Activated CD8-positive, alpha-beta memory T cell treated with anti-CD3 and anti-CD28 coated beads for 48 hours (primary cell): ENCODE results near the gene DPP10.
"Not testable (repeated sequence)": the region's sequence is repeated elsewhere in the genome, so short reads cannot be mapped to it uniquely, and the experiment has no call there.

Source experiments
- DNase-seq, 3 experiments: peaks; one replicate each; pipeline ENCODE4 v3.0.0-alpha.2; 2020; ENCODE audit warnings: low read depth in 2 of 3, low spot score in 2 of 3

The DPP10 gene

DNA sequence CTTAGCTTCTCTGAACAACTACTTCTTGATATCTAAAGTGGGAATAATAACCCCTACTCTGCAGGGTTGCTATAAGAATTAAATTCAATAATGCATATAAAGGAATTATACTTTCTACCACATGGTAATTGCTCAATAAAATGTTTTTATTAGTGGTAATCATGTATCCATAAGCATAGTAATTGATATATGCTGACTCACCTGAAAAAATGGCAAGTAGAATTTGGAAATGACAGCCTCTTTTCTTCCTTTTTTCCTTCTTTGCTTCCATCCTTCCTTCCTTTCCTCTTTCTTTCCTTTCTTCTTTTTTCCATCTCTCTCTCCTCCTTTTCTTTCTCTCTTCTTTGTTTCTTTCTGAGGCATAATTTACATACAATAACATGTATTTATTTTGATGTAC lies 65.3 kb downstream of the DPP10 start:
- no peak for DNase-seq

DNA sequence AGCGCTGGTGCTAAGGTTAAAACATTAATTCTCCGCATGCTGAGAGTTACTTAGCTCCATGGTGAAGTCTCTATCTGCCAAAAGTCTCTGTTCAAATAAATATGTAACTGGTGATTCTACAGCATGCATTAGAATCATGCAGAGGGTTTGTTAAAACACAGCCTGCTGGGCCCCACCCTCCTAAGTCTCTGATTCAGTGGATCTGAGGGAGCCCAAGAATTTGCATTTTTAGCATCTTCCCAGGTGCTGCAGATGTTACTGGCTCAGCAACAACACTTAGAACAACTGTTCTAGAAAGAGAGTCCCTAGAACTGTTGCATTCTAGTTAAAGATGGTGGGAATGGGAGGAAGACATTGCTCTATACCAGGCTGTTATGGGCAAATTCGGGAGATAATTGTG lies 73.4 kb downstream of the DPP10 start:
- DNase-seq, result no peak

DNA sequence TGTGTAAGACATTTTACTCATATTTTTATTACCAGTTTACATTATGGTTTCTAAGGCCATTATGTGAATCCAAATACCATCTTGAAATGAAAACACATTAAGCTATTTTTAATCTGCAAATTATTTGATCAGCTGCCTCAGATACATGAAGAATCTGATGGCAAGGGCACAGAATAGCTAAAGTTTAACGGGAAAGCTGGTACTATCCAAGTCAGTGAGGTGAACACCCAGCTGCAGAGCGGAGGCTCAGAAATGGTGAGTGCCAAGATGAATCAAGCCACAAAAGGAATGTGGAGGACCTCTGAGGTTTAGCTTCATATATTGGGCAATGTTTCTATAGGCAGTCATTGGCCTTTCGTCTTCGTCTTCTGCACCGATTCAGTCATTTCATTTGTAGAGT lies 75.1 kb downstream of the DPP10 start:
- no peak for DNase-seq

DNA sequence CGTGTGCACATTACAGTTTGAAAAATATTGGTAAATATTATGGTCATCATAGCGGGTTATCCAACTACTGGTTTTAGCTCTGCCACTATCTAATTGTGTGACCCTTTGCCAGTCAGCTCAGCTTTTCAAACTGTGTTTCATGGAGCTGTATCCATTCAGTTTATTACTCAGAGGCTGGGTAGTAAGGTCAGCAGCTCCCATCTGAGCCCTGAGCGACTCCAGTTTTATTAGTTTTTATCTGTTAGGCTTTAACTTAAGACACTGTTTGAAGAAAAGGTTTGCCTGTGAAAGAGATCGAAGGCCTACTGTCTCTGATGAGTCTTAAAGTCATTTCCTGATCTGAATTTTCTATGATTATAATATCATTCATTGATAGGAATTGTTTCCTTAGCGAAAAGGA lies 76.3 kb downstream of the DPP10 start:
- no peak for DNase-seq

DNA sequence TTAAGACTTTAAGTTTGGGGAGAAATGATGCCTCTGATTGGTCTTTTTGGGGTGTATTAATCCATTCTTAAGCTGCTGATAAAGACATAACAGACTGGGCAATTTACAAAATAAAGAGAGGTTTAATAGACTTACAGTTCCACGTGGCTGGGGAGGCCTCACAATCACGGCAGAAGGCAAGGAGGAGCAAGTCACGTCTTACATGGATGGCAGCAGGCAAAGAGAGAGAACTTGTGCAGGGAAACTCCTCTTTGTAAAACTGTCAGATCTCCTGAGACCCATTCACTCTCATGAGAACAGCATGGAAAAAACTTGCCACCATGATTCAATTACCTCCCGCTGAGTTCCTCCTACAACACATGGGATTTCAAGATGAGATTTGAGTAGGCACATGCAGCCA lies 80.2 kb downstream of the DPP10 start:
- DNase-seq, result not testable (repeated sequence)

DNA sequence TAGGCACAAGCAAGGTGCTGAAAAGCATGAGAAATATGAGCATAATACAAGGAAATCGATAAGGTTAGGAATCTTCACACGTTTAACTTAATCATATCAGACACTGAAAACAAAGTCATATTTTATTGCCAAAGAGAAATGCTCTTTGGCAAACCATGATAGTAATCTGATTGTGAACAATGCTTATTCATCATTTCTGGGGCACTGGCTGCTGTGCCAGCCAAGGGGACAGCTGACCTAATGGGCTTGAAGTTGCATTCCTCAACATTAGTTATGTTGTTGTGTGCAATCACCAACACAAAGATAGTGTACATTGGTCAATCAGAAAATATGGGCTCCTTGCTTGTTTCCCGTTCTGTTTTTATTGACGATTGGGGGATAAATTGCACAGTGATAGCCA lies 83.5 kb downstream of the DPP10 start:
- no peak for DNase-seq

DNA sequence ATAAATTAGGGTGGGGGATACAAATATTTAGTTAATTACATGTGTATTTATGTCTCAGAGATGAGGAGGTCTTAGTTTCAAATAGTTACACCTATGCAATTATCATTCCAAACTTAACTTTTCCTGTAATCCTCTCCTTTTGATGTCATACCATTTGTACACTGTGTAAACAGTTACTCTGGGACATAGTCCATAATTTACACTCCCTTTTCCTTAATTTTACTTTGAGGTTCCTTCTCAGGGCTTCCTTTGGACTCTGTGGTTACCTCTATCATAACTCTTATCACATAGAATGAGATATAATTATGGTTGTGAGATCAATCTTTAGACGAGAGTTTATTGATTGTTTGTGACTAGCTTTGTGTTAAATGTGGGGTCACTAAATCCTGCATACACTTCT lies 84.4 kb downstream of the DPP10 start:
- DNase-seq, result no peak

DNA sequence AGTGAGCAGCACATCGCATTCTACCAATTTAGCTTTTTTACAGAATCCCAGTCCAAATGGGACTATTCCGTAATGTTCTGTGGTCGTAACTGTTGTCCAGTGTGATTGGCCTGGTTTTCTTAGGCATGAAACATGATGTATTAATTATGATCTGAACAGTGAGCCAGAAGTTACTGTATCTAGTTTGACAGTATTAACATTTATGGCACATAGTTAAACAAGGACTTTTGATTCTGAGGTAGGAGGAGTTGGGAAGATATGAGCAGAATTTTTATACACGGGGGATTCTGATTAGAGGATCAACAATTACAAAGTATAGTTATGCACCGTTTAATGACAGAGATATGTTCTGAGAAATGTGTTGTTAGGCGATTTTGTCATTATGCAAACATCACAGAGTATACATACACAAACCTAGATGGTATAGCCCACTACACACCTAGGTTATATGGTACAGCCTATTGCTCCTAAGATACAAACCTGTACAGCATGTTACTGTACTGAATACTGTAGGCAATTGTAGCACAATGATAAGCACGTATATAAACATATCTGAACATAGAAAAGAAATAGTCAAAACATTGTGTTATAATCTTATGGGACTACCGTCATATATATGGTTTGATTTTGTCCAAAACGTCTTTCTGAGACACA lies 85.0 kb downstream of the DPP10 start:
- no peak for DNase-seq

DNA sequence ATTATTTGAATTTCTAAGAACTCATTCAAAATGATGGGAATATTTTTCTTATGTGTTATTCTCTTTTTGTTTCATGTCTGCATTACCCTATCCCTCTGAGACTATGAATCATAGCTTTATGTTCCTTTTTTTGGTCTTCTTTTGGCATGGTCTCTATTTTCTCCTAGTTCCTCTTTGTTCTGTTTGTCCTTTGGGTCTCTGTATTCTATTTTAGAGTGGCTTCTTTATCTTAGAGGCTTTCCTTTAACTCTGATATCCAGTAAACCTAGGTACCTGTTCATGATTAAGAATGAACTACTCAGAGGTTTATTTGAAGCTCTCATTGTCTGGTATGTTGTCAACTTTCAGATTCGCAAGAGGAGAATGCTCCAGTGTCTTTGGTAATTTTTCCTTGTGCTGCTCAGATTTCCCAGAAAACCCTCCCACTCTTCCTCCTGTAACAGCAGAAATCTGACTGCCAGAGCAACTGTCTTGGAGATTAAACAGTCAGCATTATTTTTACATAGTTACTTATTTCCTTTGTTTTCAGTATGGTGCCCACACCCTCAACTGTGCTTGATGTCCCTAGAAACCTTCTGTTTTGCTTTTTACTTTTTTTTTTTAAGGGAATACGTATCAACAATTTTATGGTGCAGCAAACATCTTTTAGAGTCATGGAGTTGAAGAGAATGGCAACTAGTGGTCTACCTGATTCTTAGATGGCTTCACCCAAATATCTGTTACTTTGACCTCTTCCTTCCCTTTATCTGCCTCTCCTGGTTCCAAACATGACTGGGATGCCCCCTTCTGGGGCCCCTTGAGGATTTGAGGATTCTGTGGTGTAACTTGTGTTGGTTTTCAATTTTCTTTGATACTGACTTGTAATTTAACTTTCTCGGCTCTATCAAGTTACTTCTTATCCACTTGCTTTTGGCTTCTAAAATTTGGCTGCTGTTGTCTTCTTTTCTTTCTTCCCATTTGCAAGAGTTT lies 92.0 kb downstream of the DPP10 start:
- DNase-seq, result no peak

DNA sequence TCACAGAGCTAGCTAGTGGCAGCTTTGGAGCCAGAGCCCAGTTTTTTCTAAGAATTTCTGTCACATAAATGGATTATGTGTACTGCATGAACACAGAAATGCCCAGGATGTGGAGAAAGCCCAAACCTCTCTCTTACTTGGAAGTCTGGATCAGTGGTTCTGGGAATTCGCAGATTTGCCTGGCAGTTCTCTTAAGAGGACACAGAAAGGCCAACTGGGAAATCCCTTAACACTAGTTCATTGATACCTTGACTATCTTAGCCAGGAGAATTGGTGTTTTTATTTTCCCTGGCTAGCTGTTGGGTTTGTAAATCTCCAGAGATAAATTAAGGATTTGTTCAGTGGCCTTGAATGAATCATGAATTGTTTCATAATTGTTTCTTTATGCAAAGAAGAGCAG lies 95.3 kb downstream of the DPP10 start:
- DNase-seq, result no peak

DNA sequence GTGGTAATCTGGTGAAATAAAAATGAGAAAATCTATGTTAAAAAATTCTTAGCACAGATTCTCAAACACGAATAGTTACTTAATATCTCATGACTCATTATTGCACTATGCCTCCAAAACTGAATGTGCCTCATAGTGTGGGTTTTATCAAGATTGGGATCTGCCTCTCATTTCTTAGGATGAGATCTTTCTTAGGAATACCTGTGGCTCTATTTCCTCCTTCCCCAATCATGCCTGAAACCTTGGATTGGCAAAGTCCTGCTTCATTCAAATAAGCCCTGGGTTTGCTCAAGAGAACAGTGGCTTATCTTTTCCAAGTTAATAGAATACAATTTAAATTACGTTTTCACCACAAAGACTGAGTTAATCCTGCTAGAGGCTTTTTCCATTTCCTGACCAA lies 100.3 kb downstream of the DPP10 start:
- DNase-seq, result no peak

DNA sequence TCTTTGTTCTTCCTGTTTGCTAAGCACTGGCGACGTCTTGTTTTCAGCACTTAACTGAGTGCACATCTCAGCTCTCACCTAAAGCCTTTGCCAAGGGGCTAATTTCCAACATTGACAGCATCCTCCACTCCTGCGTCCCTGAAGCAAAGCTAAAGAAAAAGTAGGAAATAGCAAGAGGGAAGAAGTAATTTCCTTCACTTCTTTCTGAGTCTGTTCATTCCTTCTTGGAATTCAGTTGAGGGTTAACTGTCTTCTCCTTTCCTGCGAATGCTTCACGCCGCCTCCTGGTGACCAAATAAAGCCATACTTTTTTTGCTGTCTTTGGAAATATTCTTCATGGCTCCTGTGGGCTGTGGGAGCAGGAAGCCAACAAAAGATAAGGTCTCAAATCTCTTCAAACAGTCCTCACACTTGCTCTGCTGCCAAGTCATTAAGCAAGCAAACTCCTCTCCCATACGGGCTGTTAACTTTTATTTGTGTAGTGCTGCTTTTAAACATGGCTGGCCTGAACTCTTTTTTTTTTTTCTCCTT lies 100.9 kb downstream of the DPP10 start:
- DNase-seq, result no peak

DNA sequence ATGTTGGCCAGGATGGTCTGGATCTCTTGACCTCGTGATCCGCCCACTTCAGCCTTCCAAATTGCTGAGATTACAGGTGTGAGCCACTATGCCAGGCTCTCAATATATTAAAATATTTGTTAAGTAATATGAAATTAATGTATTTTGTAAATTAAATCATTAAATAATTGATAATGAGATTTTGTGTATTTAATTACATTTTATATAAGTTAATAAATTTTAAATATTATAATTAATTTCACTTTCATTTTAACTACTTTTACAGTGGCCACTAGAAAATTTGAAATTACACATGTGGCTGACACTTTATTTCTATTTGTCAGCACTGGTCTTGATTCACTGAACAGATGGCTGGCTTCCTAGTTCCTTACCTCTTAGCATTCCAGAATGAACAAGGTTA lies 102.6 kb downstream of the DPP10 start:
- DNase-seq, result no peak

DNA sequence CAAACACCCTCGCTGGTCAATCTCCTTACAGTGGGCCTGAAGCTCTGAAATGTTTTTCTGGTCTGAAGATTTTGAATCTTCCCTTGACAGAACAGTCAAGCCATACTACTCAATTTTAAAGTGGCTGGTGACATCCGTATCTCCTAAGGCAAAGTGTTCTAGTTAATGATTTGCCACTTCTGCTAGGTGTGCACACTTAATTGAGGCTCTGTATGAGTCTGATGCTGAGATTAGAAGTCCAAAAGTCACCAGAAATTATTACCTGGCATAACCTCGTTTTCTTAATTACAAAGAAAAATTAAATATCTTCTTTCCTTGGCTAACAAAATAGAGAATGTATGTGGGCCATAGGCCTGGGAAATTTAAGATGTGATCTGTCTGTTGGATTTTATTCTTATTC lies 104.1 kb downstream of the DPP10 start:
- DNase-seq, result no peak

DNA sequence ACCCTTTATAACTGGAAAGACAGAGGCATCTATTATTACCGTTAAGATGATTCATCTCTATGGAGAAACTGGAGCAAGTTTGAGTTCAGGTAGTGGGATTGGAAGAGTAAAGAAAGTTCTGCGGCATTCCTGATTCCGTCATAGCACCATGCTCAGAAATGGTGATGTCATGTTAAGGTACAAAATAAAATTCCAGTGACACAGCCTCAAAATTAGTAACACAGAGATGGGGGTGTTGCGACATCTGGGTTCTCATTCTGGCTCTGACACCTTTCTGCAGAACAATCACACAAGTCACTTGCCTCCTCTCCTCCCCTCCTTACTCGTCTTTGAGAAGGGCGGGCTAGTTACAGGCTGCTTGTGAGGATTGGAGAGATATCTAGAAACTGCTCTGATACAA lies 105.7 kb downstream of the DPP10 start:
- DNase-seq, result no peak

DNA sequence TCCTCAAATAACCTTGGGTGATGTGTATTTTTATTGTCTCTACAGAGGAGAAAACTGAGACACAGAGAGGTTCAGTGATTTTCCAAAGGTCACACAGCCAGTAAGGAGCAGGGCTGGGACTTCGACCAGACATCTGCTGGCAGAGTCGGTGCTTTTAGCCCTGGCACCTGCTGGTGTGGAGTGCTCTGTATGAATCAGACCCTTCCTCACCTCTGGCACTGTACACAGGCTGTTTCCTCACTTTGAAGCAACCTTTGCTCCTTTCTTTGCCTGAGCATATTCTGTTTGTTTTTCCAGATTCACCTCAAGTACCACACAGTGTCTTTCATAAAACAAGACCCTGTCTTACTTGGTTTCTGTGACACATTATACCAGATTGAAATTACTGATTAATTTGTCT lies 107.9 kb downstream of the DPP10 start:
- DNase-seq, result no peak

DNA sequence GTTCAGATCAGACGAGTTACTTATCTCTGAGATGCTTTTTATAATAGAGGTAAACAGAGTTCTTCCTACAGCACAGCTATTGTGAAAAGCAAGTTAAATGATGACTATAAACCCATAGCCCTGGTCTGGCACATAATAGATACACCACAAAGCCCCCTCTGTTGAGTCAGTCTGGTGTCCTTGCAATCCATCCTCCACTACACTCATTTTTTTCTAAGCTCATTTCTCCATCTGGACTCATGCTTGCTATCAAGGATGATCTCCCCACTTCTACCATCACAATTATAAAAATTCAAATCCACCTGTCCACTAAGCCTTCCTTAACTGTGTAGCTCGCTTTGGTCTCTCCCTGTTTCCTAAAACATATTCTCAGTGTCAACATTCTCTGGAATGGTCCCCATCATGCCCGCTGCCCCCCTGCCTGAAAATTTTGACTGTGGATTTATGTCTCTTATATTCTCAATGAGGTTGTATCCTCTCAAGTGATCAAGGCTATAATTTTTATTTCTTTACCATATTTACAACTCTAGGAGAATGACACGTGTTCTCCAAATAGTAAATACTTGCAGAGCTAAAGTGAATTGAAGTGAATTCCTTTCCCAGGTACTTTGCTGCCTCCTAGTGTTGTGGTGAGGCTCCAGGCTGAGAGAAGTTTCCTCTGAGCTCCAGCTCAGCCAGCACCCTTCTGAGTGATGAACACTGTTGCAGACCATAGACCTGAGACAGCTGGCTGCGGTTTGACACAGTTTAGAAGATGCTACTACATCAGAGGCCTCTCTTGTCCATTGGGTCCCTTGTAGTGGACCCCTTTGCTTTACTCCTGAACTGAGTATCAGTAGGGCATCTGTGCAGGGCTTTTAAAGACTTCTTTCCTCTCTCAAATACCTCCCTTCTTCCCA lies 108.7 kb downstream of the DPP10 start:
- no peak for DNase-seq

DNA sequence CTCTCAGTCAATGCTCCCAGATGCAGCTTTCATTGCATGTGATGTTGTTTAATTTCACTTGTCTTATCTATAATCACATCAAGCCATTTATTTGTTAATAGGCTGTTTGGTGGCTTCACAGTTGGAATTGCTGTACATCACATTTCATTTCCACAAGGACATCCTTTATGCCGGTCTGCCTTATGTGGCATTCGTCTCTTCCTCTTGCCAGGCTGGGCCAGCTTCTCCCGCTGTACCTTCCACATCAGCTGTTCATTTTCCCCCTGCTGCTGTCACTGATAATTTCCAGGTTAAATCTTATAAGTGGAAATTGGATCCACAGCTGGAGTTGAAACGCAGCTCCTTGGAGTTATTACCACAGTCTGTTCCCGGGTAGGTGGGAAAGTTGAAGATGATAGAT lies 110.6 kb downstream of the DPP10 start:
- no peak for DNase-seq

DNA sequence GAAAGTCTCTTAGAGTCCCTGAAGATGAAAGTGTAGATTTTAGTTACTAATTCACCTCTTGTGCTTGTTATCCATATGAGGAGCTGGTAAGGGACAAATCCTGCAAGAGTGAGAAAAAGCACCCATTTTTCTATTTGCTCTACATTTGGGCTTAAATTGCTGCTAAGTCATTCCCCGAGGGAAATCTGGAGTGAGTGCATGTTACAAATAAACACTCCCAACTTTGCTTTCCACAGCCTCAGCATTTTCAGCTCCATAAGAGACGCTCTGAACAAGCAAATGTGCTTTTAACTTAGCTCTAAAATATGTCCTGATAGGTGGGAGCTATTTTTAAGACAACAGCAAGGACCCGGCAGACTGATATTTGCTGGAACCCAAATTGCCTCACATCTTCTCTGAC lies 126.7 kb downstream of the DPP10 start:
- DNase-seq, result no peak

DNA sequence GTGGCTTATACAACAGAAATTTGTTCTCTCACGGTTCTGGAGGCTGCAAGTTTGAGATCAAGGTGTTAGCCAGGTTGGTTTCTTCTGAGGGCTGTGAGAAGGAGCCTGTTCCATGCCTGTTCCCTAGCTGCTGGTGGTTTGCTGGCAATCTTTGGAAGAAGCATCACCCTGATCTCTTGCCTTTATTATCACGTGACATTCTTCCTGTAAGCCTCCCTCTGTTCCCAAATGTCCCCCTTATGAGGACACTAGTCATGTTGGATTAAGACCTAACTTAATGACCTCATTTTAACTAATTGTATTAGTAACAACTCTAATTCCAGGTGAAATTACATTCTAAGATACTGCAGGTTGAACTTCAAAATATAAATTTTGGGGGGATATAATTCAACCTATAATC lies 135.2 kb downstream of the DPP10 start:
- no peak for DNase-seq

DNA sequence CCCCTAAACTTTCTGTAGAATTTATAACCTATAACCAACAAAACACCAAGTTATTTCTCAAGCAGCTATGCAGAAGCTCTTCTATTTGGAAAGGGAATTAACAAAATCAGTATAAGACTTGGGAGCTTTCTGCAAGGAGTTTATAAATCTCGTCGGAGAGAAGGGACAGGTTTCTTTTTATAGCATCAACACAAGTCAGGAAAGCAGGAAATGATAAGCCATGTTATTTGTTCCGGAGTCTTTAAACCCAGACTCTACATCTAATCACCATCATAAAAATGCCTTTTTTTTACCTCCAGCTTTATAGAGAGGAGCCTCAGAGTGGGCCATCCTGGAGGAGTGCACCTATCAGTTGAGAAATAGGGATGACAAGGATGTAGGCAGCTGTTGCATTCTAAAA lies 137.1 kb downstream of the DPP10 start:
- DNase-seq, result no peak
